RWPE1 (cell line): ENCODE measurements around the gene DOCK9.

Source experiments
- CTCF ChIA-PET: fragments of 350-600 bp; sonication (Branson Sonifier 250); formaldehyde crosslinking; extraction: SDS; loops from one replicate; lab custom pipeline; 2021; lab: Yijun Ruan, JAX
- POLR2A ChIA-PET: fragments of 400-600 bp; formaldehyde crosslinking; extraction: SDS; loops from one replicate; lab custom pipeline; 2020; ENCODE audit warnings: antibody characterized with exemption; ENCODE audit not compliant: low non-redundant PET; lab: Yijun Ruan, JAX
- DNase-seq: peaks from one replicate; pipeline ENCODE4 v3.0.0; 2012; ENCODE audit warnings: low spot score
- H3K27ac ChIP-seq: fragments of 450-650 bp; 2 replicates; pipeline ENCODE4 v1.5.1; 2017
- CTCF ChIP-seq: fragments of 450-650 bp; conservative IDR thresholded peaks from 2 replicates; pipeline ENCODE4 v1.5.1; 2017; ENCODE audit warnings: low read depth, mild to moderate bottlenecking

The DOCK9 gene

GRCh38 chr13:98921786-98922185 lies 56.1 kb downstream of the DOCK9 start:
- ChIA-PET CTCF (no interaction called here), POLR2A (no interaction called here)
- no peak for DNase-seq
- H3K27ac ChIP-seq = no peak overlapping the region
- TF ChIP-seq CTCF = no peak

GRCh38 chr13:98921015-98921580 lies 56.8 kb downstream of the DOCK9 start:
- TF ChIP-seq CTCF = no peak
- ChIA-PET POLR2A (no interaction called here), CTCF (no interaction called here)
- no peak for DNase-seq
- no peak overlapping the region for H3K27ac ChIP-seq

DNA sequence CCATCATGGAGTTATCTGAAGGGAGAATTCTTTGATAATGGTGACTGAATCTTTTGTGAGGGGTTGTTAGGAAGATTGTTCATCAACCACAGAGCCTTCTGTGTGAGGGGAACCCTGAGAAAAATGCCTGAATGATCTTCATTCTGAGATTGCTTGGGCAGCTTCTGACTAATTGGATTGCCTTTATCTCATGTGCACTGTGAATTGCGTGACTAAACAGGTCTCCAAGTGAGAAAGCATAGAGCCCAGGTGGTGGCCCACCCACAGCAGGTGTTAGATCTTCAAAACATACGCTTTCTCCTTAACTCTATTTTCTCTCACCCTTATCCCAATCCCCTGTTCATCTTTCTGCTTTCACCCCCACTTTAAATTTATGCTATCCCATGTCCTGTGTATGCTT lies 58.3 kb downstream of the DOCK9 start:
- no peak for TF ChIP-seq CTCF
- ChIA-PET POLR2A (no interaction called here), CTCF (interaction anchor here (0.8 kb wide), 1 partner anchor 176 kb away, joined by 4 read pairs; no protein-coding TSS in a partner anchor)
- H3K27ac ChIP-seq = no peak overlapping the region
- DNase-seq = no peak

DNA sequence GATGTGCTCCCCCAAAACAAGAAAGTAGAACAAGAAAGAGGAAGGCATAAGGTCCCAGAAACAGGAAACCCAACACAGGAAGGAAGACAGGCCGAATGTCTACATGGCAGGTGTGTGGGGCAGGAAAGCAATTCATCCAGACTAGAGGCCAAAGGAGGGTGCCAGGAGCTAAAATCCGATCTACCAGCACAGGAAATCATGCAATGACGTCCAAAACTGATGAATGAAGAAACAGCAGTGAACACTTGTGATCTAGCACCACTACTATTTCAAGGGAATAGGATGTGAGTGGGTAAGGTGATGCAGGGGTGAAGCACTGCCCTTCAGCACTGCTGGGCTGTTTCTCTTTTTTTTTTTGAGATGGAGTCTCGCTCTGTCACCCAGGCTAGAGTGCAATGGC lies 59.1 kb downstream of the DOCK9 start:
- no peak overlapping the region for H3K27ac ChIP-seq
- TF ChIP-seq CTCF = no peak
- ChIA-PET CTCF (no interaction called here), POLR2A (no interaction called here)
- DNase-seq = no peak

DNA sequence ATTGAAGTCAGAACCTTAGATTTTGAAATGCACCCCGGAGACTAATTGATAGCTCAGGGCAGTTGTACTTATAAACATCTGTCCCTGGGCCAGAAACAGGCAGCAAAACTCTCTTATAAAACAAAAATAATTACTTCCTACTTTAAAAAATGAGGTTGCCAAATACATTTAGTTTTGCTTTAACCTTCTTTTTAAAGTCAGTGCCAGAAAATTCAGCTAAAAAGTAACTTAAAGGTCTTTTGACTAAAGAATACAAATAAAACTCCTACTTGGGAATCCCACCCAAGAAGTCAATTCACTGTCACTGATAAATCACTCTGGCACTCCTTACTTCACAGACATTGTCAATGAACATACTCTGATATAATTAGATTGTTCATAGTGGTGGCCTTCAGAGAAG lies 60.7 kb downstream of the DOCK9 start:
- TF ChIP-seq CTCF = no peak
- ChIA-PET CTCF (interaction anchor here (0.5 to 0.8 kb wide), 2 partner anchors 18 to 100 kb away, joined by 3 to 4 read pairs; no protein-coding TSS in a partner anchor), POLR2A (no interaction called here)
- H3K27ac ChIP-seq = no peak overlapping the region
- DNase-seq = no peak

GRCh38 chr13:98916403-98916802 lies 61.5 kb downstream of the DOCK9 start:
- no peak for DNase-seq
- CTCF ChIA-PET = interaction anchor here (0.5 to 0.8 kb wide), 2 partner anchors 18 to 99 kb away, joined by 3 to 4 read pairs; no protein-coding TSS in a partner anchor
- TF ChIP-seq CTCF = no peak
- no peak overlapping the region for H3K27ac ChIP-seq
- POLR2A ChIA-PET = no interaction called here
